VCaP (cell line): ENCODE data around the gene RPUSD3.
A peak's percentile ranks its signal among the peaks of the same experiment; 100 is the strongest.

Source experiments
- H3K27ac ChIP-seq: fragments of 450-650 bp; 2 replicates; pipeline ENCODE4 v1.5.1; 2017
- TF ChIP-seq, protein P1 (sequence below): fragments of 450-650 bp; conservative IDR thresholded peaks from 2 replicates; pipeline ENCODE4 v1.5.1; 2017; ENCODE audit warnings: mild to moderate bottlenecking, moderate library complexity

Gene RPUSD3

GRCh38 chr3:9837701-9838582 is 5.9 kb downstream of the RPUSD3 start:
- TF ChIP-seq, protein P1, sequence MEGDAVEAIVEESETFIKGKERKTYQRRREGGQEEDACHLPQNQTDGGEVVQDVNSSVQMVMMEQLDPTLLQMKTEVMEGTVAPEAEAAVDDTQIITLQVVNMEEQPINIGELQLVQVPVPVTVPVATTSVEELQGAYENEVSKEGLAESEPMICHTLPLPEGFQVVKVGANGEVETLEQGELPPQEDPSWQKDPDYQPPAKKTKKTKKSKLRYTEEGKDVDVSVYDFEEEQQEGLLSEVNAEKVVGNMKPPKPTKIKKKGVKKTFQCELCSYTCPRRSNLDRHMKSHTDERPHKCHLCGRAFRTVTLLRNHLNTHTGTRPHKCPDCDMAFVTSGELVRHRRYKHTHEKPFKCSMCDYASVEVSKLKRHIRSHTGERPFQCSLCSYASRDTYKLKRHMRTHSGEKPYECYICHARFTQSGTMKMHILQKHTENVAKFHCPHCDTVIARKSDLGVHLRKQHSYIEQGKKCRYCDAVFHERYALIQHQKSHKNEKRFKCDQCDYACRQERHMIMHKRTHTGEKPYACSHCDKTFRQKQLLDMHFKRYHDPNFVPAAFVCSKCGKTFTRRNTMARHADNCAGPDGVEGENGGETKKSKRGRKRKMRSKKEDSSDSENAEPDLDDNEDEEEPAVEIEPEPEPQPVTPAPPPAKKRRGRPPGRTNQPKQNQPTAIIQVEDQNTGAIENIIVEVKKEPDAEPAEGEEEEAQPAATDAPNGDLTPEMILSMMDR = no peak
- no peak overlapping the region for H3K27ac ChIP-seq

GRCh38 chr3:9834520-9835380 is 9.1 kb downstream of the RPUSD3 start:
- TF ChIP-seq, protein P1 = no peak
- H3K27ac ChIP-seq = no peak overlapping the region

- TF ChIP-seq, protein P1 = no peak
- H3K27ac ChIP-seq = no peak overlapping the region
These were observed 10.7 kb downstream of the RPUSD3 start for GRCh38 chr3:9833078-9833477.

DNA sequence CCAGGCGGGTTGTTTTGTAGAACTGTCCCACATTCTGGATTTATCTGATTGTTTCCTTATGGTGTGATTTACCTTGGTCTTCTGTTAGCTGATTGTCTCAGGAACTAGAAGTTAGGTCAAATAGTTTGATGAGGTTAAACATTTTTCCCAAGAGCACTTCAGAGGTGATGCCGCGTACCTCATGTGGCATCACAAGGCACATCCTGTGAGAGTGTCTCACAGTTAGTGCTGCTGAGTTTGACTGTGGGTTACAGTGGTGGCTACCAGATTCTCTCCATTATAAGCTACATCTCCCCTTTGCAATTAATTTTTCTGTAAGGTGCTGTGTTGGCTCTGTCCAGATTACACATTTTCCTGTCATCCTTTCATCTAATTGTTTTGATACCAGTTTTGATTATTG is 12.6 kb downstream of the RPUSD3 start:
- no peak overlapping the region for H3K27ac ChIP-seq
- TF ChIP-seq, protein P1 = no peak

- no peak overlapping the region for H3K27ac ChIP-seq
- TF ChIP-seq, protein P1 = no peak
These were observed 14.7 kb downstream of the RPUSD3 start for GRCh38 chr3:9828801-9829755.

GRCh38 chr3:9826815-9827573 is 16.8 kb downstream of the RPUSD3 start:
- H3K27ac ChIP-seq = no peak overlapping the region
- TF ChIP-seq, protein P1 = 0 out of 2 replicates have a peak, but pooled peaks have one; percentile 30
